Karpas-422 (cell line): Measurements from ENCODE around the gene LRPAP1. TPM values are rescaled to one million over a fixed set of nuclear protein-coding genes. Genes with fewer than 3 reads are reported as not detected.
"Not testable (repeated sequence)": the region's sequence is repeated elsewhere in the genome, so short reads cannot be mapped to it uniquely, and the experiment has no call there.

Source experiments
- DNase-seq: peaks from one replicate; pipeline ENCODE4 v3.0.0-alpha.2; 2015
- H2AFZ ChIP-seq: fragments of 200-600 bp; sonication (generic); 2 replicates; pipeline ENCODE4 v1.6.1; 2014; ENCODE audit warnings: antibody characterized with exemption, low read length, mixed read lengths
- H3K27ac ChIP-seq: fragments of 200-600 bp; sonication (generic); 2 replicates; pipeline ENCODE4 v1.5.1; 2014; ENCODE audit warnings: mild to moderate bottlenecking, low read length, moderate library complexity
- H3K27me3 ChIP-seq: fragments of 200-600 bp; sonication (generic); 2 replicates; pipeline ENCODE4 v1.6.1; 2014; ENCODE audit warnings: low read length, mixed read lengths
- H3K36me3 ChIP-seq: fragments of 200-600 bp; sonication (generic); 2 replicates; pipeline ENCODE4 v1.6.1; 2014; ENCODE audit warnings: low read length, mixed read lengths; ENCODE audit not compliant: insufficient read depth
- H3K4me1 ChIP-seq: fragments of 200-600 bp; sonication (generic); 2 replicates; pipeline ENCODE4 v1.6.1; 2014; ENCODE audit warnings: mild to moderate bottlenecking, low read length, mixed read lengths
- H3K4me2 ChIP-seq: fragments of 200-600 bp; sonication (generic); 2 replicates; pipeline ENCODE4 v1.6.1; 2014; ENCODE audit warnings: low read length, low read depth, mild to moderate bottlenecking; ENCODE audit not compliant: poor library complexity, severe bottlenecking
- H3K4me3 ChIP-seq: fragments of 200-600 bp; sonication (generic); 2 replicates; pipeline ENCODE4 v1.5.1; 2014; ENCODE audit warnings: mild to moderate bottlenecking, antibody characterized with exemption, low read length, mixed read lengths
- H3K79me2 ChIP-seq: fragments of 200-600 bp; sonication (generic); 2 replicates; pipeline ENCODE4 v1.6.1; 2014; ENCODE audit warnings: mild to moderate bottlenecking, low read length, mixed read lengths
- H3K9ac ChIP-seq: fragments of 200-600 bp; sonication (generic); 2 replicates; pipeline ENCODE4 v1.6.0; 2014; ENCODE audit warnings: low read length
- H3K9me2 ChIP-seq: fragments of 200-600 bp; sonication (generic), shearing (Covaris generic); replicated peaks from 2 replicates; pipeline ENCODE4 v1.6.0; 2014; ENCODE audit warnings: mild to moderate bottlenecking, low read length, moderate library complexity; ENCODE audit not compliant: insufficient read depth
- H3K9me3 ChIP-seq: fragments of 300-700, 200-600 bp; sonication (generic); 2 replicates; pipeline ENCODE4 v1.6.1; 2014; ENCODE audit warnings: low read length, mixed read lengths
- H4K20me1 ChIP-seq: fragments of 200-600 bp; sonication (generic); 2 replicates; pipeline ENCODE4 v1.6.1; 2014; ENCODE audit warnings: mild to moderate bottlenecking, antibody characterized with exemption, low read length, low read depth; ENCODE audit not compliant: insufficient read depth
- total RNA-seq: library from RNA; depleted of rRNA; stranded (reverse); fragments of >200 nt; shearing (Covaris generic); gene quantifications from 2 replicates; pipeline ENCODE4 v1.2.3, GENCODE V29; 2014; ENCODE audit warnings: low replicate concordance; rRNA removed

The LRPAP1 gene
- total RNA-seq, 1 experiment from 2014 or later: 15.3 TPM

GRCh38 chr4:3461515-3462291 lies 70.5 kb downstream of the LRPAP1 start:
- Histone ChIP-seq H3K27me3 (no peaks in the 10 kb centered on the region), H3K4me2 (no peak overlapping the region), H3K36me3 (no peaks in the 10 kb centered on the region), H3K4me1 (no peaks in the 10 kb centered on the region), H3K79me2 (no peaks in the 10 kb centered on the region), H3K27ac (no peak overlapping the region), H2AFZ (no peak overlapping the region), H3K9me2 (no peaks in the 10 kb centered on the region), H3K9me3 (no peaks in the 10 kb centered on the region), H3K9ac (no peak overlapping the region), H4K20me1 (no peaks in the 10 kb centered on the region), H3K4me3 (no peak overlapping the region)
- no peak for DNase-seq

GRCh38 chr4:3460926-3461325 lies 71.3 kb downstream of the LRPAP1 start:
- Histone ChIP-seq H2AFZ (no peak overlapping the region), H3K4me3 (no peak overlapping the region), H3K9me2 (no peaks in the 10 kb centered on the region), H3K4me1 (no peaks in the 10 kb centered on the region), H3K79me2 (no peaks in the 10 kb centered on the region), H3K36me3 (no peaks in the 10 kb centered on the region), H3K9me3 (no peaks in the 10 kb centered on the region), H3K27ac (no peak overlapping the region), H4K20me1 (no peaks in the 10 kb centered on the region), H3K4me2 (no peak overlapping the region), H3K9ac (no peak overlapping the region), H3K27me3 (no peaks in the 10 kb centered on the region)
- DNase-seq: no peak

- DNase-seq, H3K4me3 ChIP-seq, H3K9me3 ChIP-seq, H3K79me2 ChIP-seq, H3K9me2 ChIP-seq, H4K20me1 ChIP-seq, H3K27me3 ChIP-seq, H3K4me2 ChIP-seq, H3K36me3 ChIP-seq, H3K9ac ChIP-seq, H2AFZ ChIP-seq, H3K27ac ChIP-seq, H3K4me1 ChIP-seq: not testable (repeated sequence)
Observed at GRCh38 chr4:3459156-3459555, 73.1 kb downstream of the LRPAP1 start.

GRCh38 chr4:3458371-3458770 lies 73.9 kb downstream of the LRPAP1 start:
- no peak for DNase-seq
- Histone ChIP-seq H3K27me3 (no peaks in the 10 kb centered on the region), H3K4me1 (no peaks in the 10 kb centered on the region), H3K27ac (no peak overlapping the region), H3K79me2 (no peaks in the 10 kb centered on the region), H3K9me3 (no peaks in the 10 kb centered on the region), H3K9me2 (no peaks in the 10 kb centered on the region), H4K20me1 (no peaks in the 10 kb centered on the region), H2AFZ (no peak overlapping the region), H3K4me2 (no peak overlapping the region), H3K36me3 (no peaks in the 10 kb centered on the region), H3K9ac (no peak overlapping the region), H3K4me3 (no peak overlapping the region)

- H3K9me2 ChIP-seq, H3K9me3 ChIP-seq, H3K36me3 ChIP-seq, H3K27ac ChIP-seq, H2AFZ ChIP-seq, DNase-seq, H3K79me2 ChIP-seq, H3K27me3 ChIP-seq, H3K9ac ChIP-seq, H4K20me1 ChIP-seq, H3K4me3 ChIP-seq, H3K4me1 ChIP-seq, H3K4me2 ChIP-seq: not testable (repeated sequence)
Observed at GRCh38 chr4:3455596-3455995, 76.6 kb downstream of the LRPAP1 start.

Other genes with a start within 250 kb of the LRPAP1 start
- gene RGS12, start 239.4 kb downstream of the LRPAP1 start, total RNA-seq: 4.7 TPM in 1 of 2 replicates, not detected in the other
- gene HGFAC, start 90.5 kb downstream of the LRPAP1 start, total RNA-seq: not detected in 2 replicates
- gene DOK7, start 69.1 kb downstream of the LRPAP1 start, total RNA-seq: 1.6 and 10.4 TPM in 2 replicates
- not detected in 2 replicates for gene ADRA2C, start 234.0 kb upstream of the LRPAP1 start, total RNA-seq